HG03521 (cell line): ENCODE results near the gene CPSF4.
"Not testable (repeated sequence)": the region's sequence is repeated elsewhere in the genome, so short reads cannot be mapped to it uniquely, and the experiment has no call there.

ENCODE experiments used
- ATAC-seq: cut with Tn5 transposase; IDR thresholded peaks from one replicate; pipeline ENCODE4 v1.9.1; 2021; ENCODE audit warnings: mild to moderate bottlenecking, moderate library complexity; ENCODE audit not compliant: unreplicated experiment

CPSF4 gene

GRCh38 chr7:99478464-99479440, 40.0 kb downstream of the CPSF4 start:
- ATAC-seq = no peak

DNA sequence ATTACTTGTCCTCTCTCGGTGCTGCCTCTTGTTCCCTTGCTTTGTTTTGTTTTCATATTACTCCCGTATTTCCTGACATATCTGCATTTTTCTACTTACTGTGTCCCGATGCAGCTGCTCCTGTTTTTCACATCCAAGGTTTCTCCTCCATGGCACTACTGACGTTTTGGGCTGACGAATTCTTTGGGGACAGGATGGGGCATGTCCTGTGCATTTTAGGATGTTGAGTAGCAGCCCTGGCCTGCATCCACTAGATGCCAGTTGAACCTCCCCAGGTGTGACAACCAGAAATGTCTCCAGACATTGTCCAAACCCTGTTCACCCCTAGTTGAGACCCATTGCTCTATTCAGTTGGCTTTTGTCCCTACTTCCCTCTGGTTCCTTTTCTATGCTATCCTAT, 46.4 kb downstream of the CPSF4 start:
- ATAC-seq = no peak

- ATAC-seq = no peak
Measured at GRCh38 chr7:99489235-99489634, 50.5 kb downstream of the CPSF4 start.

- no peak for ATAC-seq
Measured at GRCh38 chr7:99490878-99491277, 52.1 kb downstream of the CPSF4 start.

- no peak for ATAC-seq
Measured at GRCh38 chr7:99493823-99494222, 55.1 kb downstream of the CPSF4 start.

DNA sequence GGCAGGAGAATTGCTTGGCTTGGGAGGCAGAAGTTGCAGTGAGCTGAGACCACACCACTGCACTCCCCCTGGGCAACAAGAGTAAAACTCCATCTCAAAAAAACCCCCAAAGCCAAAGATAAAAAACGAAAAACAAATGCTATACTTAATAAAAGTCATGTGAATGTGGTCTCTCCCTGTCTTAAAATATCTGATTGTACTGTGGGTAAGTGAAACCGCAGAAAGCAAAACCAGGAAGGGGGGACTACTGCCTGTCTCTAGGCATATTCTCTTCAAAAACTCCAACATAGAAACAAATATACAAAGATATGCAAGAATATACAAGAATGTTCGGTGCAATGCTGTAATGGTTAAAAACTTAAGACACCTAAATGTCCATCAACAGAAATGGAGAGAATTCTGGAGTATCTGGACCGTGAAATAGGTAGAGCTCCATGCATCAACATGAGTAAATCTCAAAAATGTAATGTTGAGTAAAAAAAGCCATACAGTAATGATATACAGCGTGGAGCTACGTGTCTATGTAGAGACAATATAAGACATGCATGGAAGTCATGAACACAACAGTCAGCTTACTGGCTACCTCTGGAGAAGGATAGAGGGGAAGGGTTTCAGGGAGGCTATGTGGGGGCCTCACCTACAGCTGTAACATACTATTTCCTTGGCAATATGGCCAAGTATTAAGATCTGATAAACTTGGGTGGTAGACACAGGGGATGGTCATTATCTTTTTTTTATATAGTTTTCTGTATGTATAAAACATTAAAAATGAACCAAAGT, 59.2 kb downstream of the CPSF4 start:
- ATAC-seq = no peak

DNA sequence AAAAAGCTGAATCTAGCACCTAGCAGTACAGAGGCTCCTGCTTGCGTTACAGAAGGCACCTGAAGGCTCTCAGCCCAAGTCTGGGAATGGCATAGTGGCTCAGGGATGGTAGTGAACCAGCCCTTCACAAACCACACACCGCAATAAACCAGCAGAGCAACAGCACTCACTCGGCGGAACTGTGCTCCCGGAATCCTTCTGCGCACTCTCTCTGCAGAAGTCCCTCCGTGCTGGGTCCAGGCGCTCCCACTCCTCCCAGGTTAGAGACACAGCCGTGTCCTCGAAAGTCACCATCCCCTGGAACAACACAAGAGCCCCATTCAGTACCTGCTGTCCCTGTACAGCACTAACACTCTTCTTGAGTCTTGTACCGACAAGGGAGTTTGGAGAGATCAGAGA, 59.8 kb downstream of the CPSF4 start:
- no peak for ATAC-seq

GRCh38 chr7:99499371-99499720, 60.6 kb downstream of the CPSF4 start:
- peak; percentile 7 for ATAC-seq

- ATAC-seq = peak; percentile 41
Measured at GRCh38 chr7:99499721-99500636, 61.2 kb downstream of the CPSF4 start, which contains the start of gene ZNF394. TSS of gene ZNF394 (minus strand) at chr7:99500281. CDS start at chr7:99500093, 188 bp downstream.

DNA sequence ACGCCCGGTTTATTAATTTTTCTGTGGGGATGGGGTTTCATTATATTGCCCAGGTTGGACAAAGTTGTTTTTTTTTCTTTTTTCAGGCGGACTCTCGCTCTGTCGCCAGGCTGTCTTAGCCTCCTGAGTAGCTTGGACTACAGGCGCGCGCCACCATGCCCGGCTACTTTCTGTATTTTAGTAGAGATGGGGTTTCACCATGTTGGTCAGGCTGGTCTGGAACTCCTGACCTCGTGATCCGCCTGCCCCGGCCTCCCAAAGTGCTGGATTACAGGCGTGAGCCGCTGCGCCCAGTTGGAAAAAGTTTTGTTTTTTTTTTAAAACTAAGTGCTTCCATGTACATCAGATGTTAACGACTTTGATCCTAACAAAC, 61.9 kb downstream of the CPSF4 start:
- no peak for ATAC-seq

- not testable (repeated sequence) for ATAC-seq
Measured at GRCh38 chr7:99501236-99501635, 62.5 kb downstream of the CPSF4 start.

- no peak for ATAC-seq
Measured at GRCh38 chr7:99504281-99504602, 65.5 kb downstream of the CPSF4 start.

DNA sequence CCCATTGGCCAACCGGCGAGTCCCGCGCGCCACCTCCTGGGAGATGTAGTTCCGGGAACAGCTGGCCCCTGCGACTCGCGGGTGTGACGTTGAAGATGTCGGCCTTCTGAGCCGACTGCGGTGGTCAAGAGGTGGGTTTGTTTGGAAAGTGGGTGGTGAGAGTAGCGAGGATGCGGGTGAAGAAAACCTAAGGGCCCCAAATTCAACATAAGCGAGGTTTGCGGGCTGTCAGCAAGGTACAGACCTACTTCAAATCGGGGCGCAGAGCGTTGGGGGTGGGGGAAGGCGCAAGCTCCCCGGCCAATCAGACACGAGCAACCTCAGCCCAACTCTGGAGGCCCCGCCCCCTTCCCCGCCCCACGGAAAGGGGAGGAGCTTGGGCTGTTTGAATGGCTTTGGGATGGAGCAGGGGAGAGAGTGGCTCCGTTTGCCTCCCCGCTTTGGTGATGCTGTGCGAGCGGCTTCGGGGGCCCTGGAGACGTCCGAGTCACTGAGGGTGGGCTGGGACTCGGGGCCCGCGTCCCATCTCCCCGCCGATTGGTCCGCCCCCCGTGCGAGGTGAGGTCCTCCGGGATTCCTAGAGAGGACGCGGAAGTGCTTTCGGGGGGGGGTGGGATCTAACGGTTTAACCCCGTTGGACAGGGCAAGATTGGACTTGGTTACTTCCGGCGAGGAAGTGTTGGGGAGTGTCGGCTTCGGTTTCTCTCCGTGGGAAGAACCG, 66.0 kb downstream of the CPSF4 start, which contains the start of gene ZKSCAN5:
Gene ZKSCAN5, plus strand, starts transcription at position 60 of the 721 bp plus-strand sequence. CDS start 1,383 bp downstream, outside the sequence.
- ATAC-seq = peak; percentile 72

DNA sequence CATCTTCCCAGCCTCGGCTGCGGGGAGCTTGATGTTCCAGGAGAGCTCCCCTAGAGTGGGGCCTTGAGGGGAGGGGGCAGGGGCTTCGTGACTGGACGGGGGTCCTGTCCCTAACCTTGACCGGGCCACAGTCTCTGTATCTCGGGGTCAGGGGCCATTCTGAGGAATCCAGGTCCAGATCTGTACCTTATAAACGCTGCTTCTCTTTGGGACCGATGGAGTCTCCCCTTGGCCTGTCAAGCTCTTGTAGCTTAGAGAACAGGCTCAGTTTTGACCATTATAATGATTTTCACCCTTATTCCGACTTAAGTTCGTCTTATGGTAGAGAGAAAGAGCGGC, 66.5 kb downstream of the CPSF4 start:
- no peak for ATAC-seq
